H9 (cell line): ENCODE data around the gene GLYR1. TPM values are rescaled to one million over a fixed set of nuclear protein-coding genes. Genes with fewer than 3 reads are reported as not detected.

ENCODE experiments used
- DNase-seq: peaks from one replicate; pipeline ENCODE4 v3.0.0-alpha.2; 2017
- H2AFZ ChIP-seq: one replicate; pipeline ENCODE4 v1.6.1; 2013; ENCODE audit warnings: mild to moderate bottlenecking, low read length, control low read depth, moderate library complexity
- H2AK5ac ChIP-seq: 2 replicates; pipeline ENCODE4 v1.6.1; 2013; ENCODE audit warnings: low read length, control low read depth, mixed read lengths; ENCODE audit not compliant: insufficient read length
- H2BK120ac ChIP-seq: one replicate; pipeline ENCODE4 v1.6.1; 2013; ENCODE audit warnings: low read depth, mild to moderate bottlenecking, low read length, control low read depth, inconsistent platforms; ENCODE audit not compliant: poor library complexity, severe bottlenecking
- H2BK12ac ChIP-seq: 2 replicates; pipeline ENCODE4 v1.6.1; 2013; ENCODE audit warnings: low read length, control low read depth, mixed read lengths, low read depth; ENCODE audit not compliant: insufficient read length
- H2BK15ac ChIP-seq: 2 replicates; pipeline ENCODE4 v1.6.1; 2013; ENCODE audit warnings: low read depth, low read length, control low read depth
- H2BK20ac ChIP-seq: one replicate; pipeline ENCODE4 v1.6.1; 2013; ENCODE audit warnings: low read depth, mild to moderate bottlenecking, low read length, control low read depth, inconsistent platforms; ENCODE audit not compliant: poor library complexity, severe bottlenecking
- H2BK5ac ChIP-seq: 2 replicates; pipeline ENCODE4 v1.6.1; 2013; ENCODE audit warnings: low read length, control low read depth, mixed read lengths; ENCODE audit not compliant: insufficient read length
- H3K14ac ChIP-seq: 2 replicates; pipeline ENCODE4 v1.6.1; 2013; ENCODE audit warnings: low read length, control low read depth; ENCODE audit not compliant: insufficient read depth
- H3K18ac ChIP-seq: 2 replicates; pipeline ENCODE4 v1.6.1; 2013; ENCODE audit warnings: low read depth, mild to moderate bottlenecking, mixed read lengths, low read length, control low read depth; ENCODE audit not compliant: insufficient read length
- H3K23ac ChIP-seq: 2 replicates; pipeline ENCODE4 v1.6.1; 2013; ENCODE audit warnings: low read length, control low read depth, mixed read lengths, low read depth; ENCODE audit not compliant: insufficient read length
- H3K23me2 ChIP-seq: 2 replicates; pipeline ENCODE4 v1.6.1; 2013; ENCODE audit warnings: low read depth, mild to moderate bottlenecking, mixed read lengths, low read length, control low read depth; ENCODE audit not compliant: insufficient read length, poor library complexity, severe bottlenecking
- H3K27ac ChIP-seq: 2 replicates; pipeline ENCODE4 v1.5.1; 2013; ENCODE audit warnings: low read length, control low read depth, mixed read lengths, low read depth; ENCODE audit not compliant: insufficient read length
- H3K27me3 ChIP-seq: 2 replicates; pipeline ENCODE4 v1.6.1; 2013; ENCODE audit warnings: low read length, control low read depth, inconsistent platforms; ENCODE audit not compliant: insufficient read depth
- H3K4ac ChIP-seq: 2 replicates; pipeline ENCODE4 v1.6.1; 2013; ENCODE audit warnings: low read depth, mild to moderate bottlenecking, control low read depth, inconsistent platforms, low read length, moderate library complexity
- H3K4me1 ChIP-seq: 2 replicates; pipeline ENCODE4 v1.6.1; 2013; ENCODE audit warnings: low read length, control low read depth, inconsistent platforms; ENCODE audit not compliant: insufficient read depth
- H3K4me2 ChIP-seq: 2 replicates; pipeline ENCODE4 v1.6.1; 2013; ENCODE audit warnings: low read length, control low read depth, mixed read lengths; ENCODE audit not compliant: insufficient read length, insufficient read depth
- H3K56ac ChIP-seq: 2 replicates; pipeline ENCODE4 v1.6.1; 2013; ENCODE audit warnings: low read depth, mild to moderate bottlenecking, mixed read lengths, low read length, control low read depth; ENCODE audit not compliant: insufficient read length
- H3K79me1 ChIP-seq: 2 replicates; pipeline ENCODE4 v1.6.1; 2013; ENCODE audit warnings: low read depth, mild to moderate bottlenecking, moderate library complexity, low read length, control low read depth, inconsistent platforms; ENCODE audit not compliant: insufficient read depth, poor library complexity, severe bottlenecking
- H3K79me2 ChIP-seq: 2 replicates; pipeline ENCODE4 v1.6.1; 2013; ENCODE audit warnings: low read length, control low read depth, inconsistent platforms; ENCODE audit not compliant: insufficient read depth
- H3K9ac ChIP-seq: 2 replicates; pipeline ENCODE4 v1.6.1; 2013; ENCODE audit warnings: low read length, control low read depth, mixed read lengths; ENCODE audit not compliant: insufficient read length; ENCODE audit errors: extremely low read depth
- H3K9me3 ChIP-seq: one replicate; pipeline ENCODE4 v1.6.1; 2013; ENCODE audit warnings: low read depth, low read length, inconsistent platforms; ENCODE audit not compliant: control insufficient read depth
- H3T11ph ChIP-seq: one replicate; pipeline ENCODE4 v1.6.1; 2013; ENCODE audit warnings: mild to moderate bottlenecking, low read length, control low read depth, inconsistent platforms
- H4K20me1 ChIP-seq: one replicate; pipeline ENCODE4 v1.6.1; 2013; ENCODE audit not compliant: control insufficient read depth, insufficient read length, insufficient read depth
- H4K5ac ChIP-seq: 2 replicates; pipeline ENCODE4 v1.6.1; 2013; ENCODE audit warnings: low read depth, mild to moderate bottlenecking, mixed read lengths, low read length, control low read depth; ENCODE audit not compliant: insufficient read length
- H4K8ac ChIP-seq: replicated peaks from 2 replicates; pipeline ENCODE4 v1.6.1; 2013; ENCODE audit warnings: low read length, control low read depth, mixed read lengths, low read depth; ENCODE audit not compliant: insufficient read length
- H4K91ac ChIP-seq: 2 replicates; pipeline ENCODE4 v1.6.1; 2013; ENCODE audit warnings: low read depth, mild to moderate bottlenecking, moderate library complexity, mixed read lengths, low read length, control low read depth; ENCODE audit not compliant: insufficient read length
- H3K27ac Mint-ChIP-seq, 3 experiments: 2 replicates in 2 of 3; 3 replicates in 1 of 3; pipeline ENCODE4 v1.8.0; 2020 to 2021; ENCODE audit warnings: mixed read lengths in 3 of 3, mild to moderate bottlenecking in 1 of 3, moderate library complexity in 1 of 3
- H3K27me3 Mint-ChIP-seq: 2 replicates; pipeline ENCODE4 v1.8.0; 2021; ENCODE audit warnings: low read depth, mild to moderate bottlenecking, moderate library complexity, mixed read lengths
- H3K36me3 Mint-ChIP-seq, 3 experiments: 2 replicates in 2 of 3; 3 replicates in 1 of 3; pipeline ENCODE4 v1.8.0; 2020 to 2021; ENCODE audit warnings: low read depth in 3 of 3, mixed read lengths in 3 of 3; ENCODE audit not compliant: insufficient read depth in 1 of 3
- H3K4me1 Mint-ChIP-seq, 2 experiments: 2 replicates each; pipeline ENCODE4 v1.8.0; 2020; ENCODE audit warnings: mixed read lengths in 2 of 2
- H3K4me3 Mint-ChIP-seq, 2 experiments: 2 replicates in 1 of 2; 3 replicates in 1 of 2; pipeline ENCODE4 v1.8.0; 2020 to 2021; ENCODE audit warnings: mild to moderate bottlenecking in 2 of 2, mixed read lengths in 2 of 2, moderate library complexity in 1 of 2
- H3K9me3 Mint-ChIP-seq, 2 experiments: 2 replicates in 1 of 2; 3 replicates in 1 of 2; pipeline ENCODE4 v1.8.0; 2020; ENCODE audit warnings: mild to moderate bottlenecking in 2 of 2, mixed read lengths in 2 of 2, moderate library complexity in 1 of 2
- CTCF ChIP-seq: fragments of 200-600 bp; sonication (generic); conservative IDR thresholded peaks from 3 replicates; pipeline ENCODE4 v1.8.0; 2021; ENCODE audit warnings: antibody characterized with exemption, mild to moderate bottlenecking
- WGBS: extraction: QIAGEN DNeasy Blood & Tissue Kit; methylation state at CpG from one replicate; pipeline ENCODE4 v1.1.7; 2013; ENCODE audit warnings: missing lambda C conversion rate, low lambda C conversion rate, mixed read lengths; ENCODE audit not compliant: insufficient read length; ENCODE audit errors: extremely low coverage; 5-methylcytosine and 5-hydroxymethylcytosine counted together
- total RNA-seq: library from RNA; stranded (reverse); gene quantifications from 2 replicates; pipeline ENCODE4 v1.2.1, GENCODE V29; 2021

Gene GLYR1
- total RNA-seq, 1 experiment from 2014 or later, result 114 TPM

- no peaks in the 10 kb centered on the region for H3K79me1 ChIP-seq
- no peaks in the 10 kb centered on the region for H3K27me3 Mint-ChIP-seq
- no peak for DNase-seq
- H3K4ac ChIP-seq, result no peak overlapping the region
- no peak overlapping the region for H3K23ac ChIP-seq
- H3K27me3 ChIP-seq, result no peaks in the 10 kb centered on the region
- no peaks in the 10 kb centered on the region for H3K9me3 ChIP-seq
- H3T11ph ChIP-seq, result no peak overlapping the region
- H2AK5ac ChIP-seq, result no peak overlapping the region
- no peaks in the 10 kb centered on the region for H4K20me1 ChIP-seq
- H2BK120ac ChIP-seq, result no peak overlapping the region
- H3K4me3 Mint-ChIP-seq, result no peak overlapping the region
- H2BK5ac ChIP-seq, result no peak overlapping the region
- no peak overlapping the region for H4K5ac ChIP-seq
- no peak overlapping the region for H3K27ac ChIP-seq
- H3K79me2 ChIP-seq, result no peaks in the 10 kb centered on the region
- H3K36me3 Mint-ChIP-seq, result peaks cover 31 to 71% (median 63%) of the 10 kb centered on the region in 3 experiments
- H3K9ac ChIP-seq, result no peak overlapping the region
- no peak overlapping the region for H2BK15ac ChIP-seq
- TF ChIP-seq CTCF, result no peak
- no peak overlapping the region for H2BK20ac ChIP-seq
- no peak overlapping the region for H4K8ac ChIP-seq
- no CpG with 5 or more reads among the region's 9 CpGs for WGBS
- H3K4me1 ChIP-seq, result no peaks in the 10 kb centered on the region
- no peak overlapping the region for H3K27ac Mint-ChIP-seq
- no peak overlapping the region for H3K14ac ChIP-seq
- H2BK12ac ChIP-seq, result no peak overlapping the region
- H3K23me2 ChIP-seq, result no peaks in the 10 kb centered on the region
- no peak overlapping the region for H2AFZ ChIP-seq
- H3K18ac ChIP-seq, result no peak overlapping the region
- H3K4me2 ChIP-seq, result no peak overlapping the region
- no peak overlapping the region for H4K91ac ChIP-seq
- H3K56ac ChIP-seq, result no peak overlapping the region
- peaks cover 7 to 8% of the 10 kb centered on the region in 2 experiments for H3K4me1 Mint-ChIP-seq
- no peaks in the 10 kb centered on the region for H3K9me3 Mint-ChIP-seq
These were observed 84.9 kb downstream of the GLYR1 start for GRCh38 chr16:4762205-4762604.
